HG03469 (cell line): ENCODE results near the gene MRPL27.

Source experiments
- ATAC-seq: cut with Tn5 transposase; IDR thresholded peaks from one replicate; pipeline ENCODE4 v1.9.1; 2021; ENCODE audit warnings: mild to moderate bottlenecking, moderate library complexity, moderate number of reproducible peaks; ENCODE audit not compliant: unreplicated experiment

Gene MRPL27

DNA sequence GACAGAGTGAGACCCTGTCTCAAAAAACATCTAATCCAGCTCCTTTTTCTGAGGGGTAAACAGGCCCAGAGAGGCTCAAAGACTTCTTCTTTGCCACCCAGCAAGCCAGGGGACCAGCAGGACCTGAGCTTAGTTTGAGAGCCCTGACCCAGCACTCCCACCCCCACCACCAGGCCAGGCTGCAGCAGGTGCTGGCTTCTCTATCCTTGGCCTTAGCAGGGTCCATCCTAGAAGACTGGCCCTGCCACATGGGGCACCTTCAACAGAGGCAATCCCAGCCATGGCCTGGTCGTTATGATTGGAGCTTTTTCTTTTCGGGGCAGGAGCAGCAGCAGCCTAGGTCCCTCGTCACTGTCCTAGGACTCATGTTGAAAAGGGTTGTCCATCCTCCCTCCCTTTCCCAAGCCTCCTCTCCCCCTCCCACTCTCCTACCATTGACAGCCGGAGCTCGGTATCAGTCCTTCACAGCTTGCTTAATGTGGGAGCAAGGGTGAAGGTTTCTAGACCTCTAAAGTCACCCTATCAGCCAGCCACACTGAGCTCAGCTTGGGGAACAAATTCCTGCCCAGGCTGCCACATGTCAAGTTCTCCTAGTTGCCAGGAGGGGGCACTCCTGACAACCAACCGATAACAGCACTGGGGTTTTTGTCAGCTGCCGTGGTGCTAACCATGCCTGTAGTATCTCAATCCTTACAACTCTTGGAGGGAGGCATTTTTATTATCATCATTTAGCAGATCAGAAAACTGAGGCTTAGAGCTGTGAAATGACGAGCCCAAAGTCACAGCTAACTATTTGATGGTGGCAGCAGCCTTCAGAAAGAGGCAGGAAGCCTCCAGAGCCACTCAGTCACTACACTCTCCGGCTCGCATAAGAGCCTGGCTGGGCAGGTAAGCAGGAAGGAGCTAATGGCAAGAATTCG is 11.2 kb downstream of the MRPL27 start:
- no peak for ATAC-seq

DNA sequence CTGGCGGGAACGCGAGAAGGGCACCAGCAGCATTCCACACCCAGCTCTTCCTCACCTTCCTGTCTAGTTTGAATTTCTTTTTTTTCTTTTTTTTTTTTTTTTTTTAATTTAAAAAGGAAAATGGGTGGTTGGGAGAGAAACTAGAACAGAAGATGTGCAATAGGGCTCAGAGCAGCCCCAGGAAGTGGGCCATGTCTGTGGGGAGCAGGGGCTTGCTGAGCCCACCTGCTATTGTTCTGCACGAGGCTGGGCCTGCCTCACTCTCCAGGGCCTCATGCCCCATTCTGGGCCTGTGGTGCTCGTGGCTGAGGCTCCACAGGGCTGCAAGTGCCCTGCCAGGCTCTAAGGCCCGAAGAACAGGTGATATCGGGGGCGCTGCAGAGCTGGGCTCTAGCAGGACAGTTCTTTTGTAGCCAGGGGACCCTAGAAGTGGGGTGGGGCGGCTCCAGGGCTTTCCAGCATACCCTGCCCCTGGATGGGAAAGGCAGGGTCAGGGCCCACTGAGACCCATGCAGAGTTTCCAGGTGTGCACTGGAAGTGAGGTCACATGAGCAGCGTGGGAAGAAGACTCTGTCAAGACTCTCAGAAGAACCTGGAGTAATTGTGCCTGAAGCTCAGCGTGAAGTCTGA is 12.4 kb downstream of the MRPL27 start:
- ATAC-seq, result no peak

DNA sequence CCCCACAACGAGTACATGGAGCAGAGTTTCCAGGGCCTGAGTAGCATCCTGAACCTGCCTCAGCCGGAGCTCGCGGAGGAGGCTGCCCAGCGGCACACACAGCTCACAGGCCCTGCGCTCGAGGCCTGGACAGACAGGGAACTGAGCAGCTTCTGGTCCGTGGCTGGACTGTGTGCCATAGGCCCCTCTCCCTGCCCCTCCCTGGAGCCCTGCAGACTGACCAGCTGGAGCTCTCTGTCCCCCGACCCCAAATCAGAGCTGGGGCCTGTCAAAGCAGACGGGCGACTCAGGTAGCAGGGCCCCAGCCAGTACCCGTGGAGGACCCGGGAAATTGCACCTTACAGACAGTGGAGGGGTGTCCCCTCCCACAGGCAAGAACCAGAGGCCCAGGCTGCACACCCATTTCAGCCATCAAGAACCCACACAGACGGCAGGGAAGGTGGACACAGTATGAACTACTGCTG is 13.0 kb downstream of the MRPL27 start:
- no peak for ATAC-seq

DNA sequence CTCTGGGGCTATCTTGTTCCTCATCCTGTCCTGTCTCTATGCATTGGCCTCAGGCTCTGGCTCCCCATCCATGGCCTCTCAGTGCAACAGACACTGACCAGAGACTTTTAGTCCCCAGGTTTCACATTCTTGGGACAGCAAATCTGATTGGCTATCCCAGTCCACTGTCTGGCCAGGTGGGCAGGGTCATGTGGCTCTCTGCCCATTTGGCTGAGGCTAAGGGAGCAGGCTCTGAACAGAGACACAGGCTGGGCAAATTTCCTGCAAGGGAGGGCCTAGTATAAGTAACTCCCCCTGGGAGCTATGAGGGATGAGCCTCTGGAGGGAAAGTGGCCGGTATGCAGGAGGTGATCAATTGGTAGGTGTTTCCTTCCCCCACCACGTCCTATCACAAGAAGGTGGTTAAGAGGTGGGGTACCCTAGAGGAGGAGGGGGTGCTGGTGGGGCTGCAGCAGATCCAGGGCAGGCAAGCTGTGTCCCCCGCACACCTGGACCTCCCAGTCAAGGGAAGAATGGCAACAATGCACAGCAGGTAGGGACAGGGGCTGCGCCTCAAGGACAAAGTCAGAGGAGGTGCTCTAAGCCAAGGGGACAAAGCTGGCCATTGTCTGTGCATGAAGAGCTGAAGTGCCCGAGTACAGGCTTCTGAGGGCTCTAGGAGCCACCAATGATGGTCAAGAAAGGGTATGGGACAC is 13.8 kb downstream of the MRPL27 start:
- ATAC-seq, result no peak

DNA sequence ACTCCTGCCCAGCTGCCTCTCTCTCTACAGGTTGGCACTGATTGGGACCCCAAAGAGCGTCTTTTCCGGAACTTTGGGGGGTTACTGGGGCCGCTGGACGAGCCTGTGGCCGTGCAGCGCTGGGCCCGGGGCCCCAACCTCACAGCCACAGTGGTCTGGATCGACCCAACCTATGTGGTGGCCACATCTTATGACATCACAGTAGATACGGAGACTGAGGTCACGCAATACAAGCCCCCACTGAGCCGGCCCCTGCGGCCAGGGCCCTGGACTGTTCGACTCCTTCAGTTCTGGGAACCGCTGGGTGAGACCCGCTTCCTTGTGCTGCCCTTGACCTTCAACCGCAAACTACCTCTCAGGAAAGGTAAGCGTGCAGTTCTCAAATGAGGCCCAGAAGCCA is 14.8 kb downstream of the MRPL27 start:
- ATAC-seq, result no peak

DNA sequence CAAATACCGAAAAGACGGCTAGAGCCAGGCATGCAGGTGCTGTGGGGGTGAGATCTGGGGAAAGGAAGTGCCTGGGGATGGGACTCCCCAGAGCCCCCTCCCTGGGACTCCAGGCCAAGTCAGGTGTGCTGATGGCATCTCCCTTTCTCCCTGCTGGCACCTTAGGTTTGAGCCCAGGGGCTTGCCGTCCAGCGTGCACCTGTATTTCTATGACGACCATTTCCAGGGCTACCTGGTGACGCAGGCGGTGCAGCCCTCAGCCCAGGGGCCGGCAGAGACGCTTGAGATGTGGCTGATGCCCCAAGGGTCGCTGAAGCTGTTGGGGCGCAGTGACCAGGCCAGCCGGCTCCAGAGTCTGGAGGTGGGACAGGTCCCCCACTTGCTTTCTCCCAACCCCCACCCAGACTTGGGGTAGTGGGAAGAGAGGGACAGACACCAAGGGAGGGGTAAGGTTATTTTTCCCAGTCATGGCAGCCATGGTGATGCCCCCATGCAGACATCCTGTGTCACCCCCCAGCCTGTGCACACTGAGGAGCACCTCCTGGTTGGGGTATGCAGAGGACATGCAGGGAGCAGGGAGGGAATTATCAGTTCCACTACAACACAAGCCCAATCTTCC is 16.0 kb downstream of the MRPL27 start:
- ATAC-seq, result no peak

DNA sequence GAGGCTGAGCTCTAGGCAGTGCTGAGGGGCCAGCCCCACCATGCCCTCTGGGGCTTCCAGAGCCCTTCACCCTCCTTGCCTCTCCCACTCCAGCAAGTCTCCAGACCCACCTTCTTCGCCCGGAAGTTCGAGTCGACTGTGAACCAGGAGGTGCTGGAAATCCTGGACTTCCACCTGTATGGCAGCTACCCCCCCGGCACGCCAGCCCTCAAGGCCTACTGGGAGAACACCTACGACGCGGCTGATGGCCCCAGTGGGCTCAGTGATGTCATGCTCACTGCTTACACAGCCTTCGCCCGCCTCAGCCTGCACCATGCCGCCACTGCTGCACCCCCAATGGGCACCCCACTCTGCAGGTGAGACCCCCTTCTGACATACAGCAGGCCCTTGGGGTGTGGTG is 16.6 kb downstream of the MRPL27 start:
- ATAC-seq, result no peak

DNA sequence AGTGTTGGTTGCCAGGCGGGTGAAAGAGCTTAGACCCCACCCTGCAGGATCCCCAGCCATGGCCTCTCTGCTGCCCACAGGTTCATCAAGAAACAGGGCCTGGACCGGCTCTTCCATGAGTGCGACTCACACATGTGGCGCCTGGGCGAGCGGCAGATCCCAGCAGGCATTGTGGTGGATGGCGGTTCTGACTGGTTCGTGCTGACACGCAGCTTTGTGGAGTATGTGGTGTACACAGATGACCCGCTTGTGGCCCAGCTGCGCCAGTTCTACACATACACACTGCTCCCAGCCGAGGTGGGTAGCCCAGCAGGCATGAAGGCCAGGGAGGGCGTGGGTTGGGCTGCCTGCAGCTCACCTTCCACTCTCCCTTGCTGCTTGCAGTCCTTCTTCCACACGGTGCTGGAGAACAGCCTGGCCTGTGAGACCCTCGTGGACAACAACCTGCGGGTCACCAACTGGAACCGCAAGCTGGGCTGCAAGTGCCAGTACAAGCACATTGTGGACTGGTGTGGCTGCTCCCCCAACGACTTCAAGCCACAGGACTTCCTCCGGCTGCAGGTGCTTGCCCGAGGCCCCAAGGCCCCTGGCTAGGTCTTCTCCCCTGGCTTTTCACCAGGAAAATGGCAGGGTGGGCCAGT is 17.2 kb downstream of the MRPL27 start:
- ATAC-seq, result no peak

DNA sequence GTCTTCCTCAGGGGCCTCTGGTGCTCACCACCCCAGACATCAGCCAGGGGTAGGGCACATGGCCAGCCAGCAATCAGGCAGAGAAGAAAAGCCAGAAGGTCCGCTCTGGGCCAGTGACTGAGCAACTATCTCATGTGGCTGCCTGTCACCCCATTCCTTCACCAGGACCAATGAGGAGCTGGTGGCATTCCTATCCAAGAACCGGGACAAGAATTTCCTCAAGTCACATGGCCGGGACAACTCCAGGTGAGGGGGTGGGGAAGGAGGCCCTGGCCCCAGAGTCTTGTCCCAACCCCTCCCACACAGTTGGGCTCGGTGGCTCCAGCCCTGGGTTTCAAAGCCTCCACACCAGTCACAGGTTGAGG is 17.7 kb downstream of the MRPL27 start:
- no peak for ATAC-seq

DNA sequence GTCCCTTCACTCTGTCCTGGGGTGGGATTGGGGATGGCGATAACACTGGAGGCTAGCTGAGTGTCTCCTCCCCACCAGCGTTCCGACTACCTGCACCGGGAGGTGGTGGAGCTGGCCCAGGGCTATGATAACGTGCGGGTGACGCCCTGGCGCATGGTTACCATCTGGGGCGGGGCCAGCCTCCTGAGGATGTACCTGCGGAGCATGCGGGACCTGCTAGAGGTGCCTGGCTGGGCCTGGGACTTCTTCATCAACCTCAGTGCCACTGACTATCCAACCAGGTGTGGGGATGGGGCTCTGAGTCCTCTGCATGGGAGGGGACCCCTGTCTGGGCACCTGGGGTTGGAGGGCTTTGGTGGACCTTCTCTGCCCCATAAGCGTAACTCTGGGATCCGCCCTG is 18.2 kb downstream of the MRPL27 start:
- ATAC-seq, result no peak

DNA sequence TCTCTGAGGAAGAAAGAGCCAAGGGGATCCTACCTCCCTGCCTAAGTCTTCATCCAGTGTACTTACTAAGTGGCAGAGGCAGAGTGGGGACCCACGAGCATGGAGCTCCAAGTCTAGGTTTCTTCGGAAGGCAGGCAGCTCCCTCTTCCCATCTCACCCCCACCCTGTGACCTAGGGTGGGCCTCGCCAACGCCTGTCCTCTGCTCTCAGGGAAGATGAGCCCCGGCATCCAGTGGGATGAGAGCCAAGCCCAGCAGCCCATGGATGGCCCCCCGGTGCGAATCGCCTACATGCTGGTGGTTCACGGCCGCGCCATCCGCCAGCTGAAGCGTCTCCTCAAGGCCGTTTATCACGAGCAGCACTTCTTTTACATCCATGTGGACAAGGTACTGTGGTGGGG is 18.8 kb downstream of the MRPL27 start:
- ATAC-seq, result no peak

DNA sequence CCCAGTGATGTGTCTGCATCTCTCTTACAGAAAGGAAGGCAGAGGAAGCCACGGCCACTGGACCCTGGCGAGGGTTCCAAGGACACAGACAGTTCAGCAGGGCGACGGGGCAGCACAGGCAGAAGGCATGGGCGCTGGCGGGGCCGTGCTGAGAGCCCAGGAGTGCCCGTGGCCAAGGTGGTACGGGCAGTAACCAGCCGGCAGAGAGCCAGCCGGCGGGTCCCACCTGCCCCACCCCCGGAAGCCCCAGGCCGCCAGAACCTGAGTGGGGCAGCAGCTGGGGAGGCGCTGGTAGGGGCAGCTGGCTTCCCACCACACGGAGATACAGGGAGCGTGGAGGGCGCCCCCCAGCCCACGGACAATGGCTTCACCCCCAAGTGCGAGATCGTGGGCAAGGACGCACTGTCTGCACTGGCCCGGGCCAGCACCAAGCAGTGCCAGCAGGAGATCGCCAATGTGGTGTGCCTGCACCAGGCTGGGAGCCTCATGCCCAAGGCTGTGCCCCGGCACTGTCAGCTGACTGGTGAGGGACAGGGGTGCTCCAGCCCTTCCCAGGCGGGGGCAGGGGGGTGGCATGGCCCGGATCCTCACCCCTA is 19.3 kb downstream of the MRPL27 start:
- no peak for ATAC-seq

DNA sequence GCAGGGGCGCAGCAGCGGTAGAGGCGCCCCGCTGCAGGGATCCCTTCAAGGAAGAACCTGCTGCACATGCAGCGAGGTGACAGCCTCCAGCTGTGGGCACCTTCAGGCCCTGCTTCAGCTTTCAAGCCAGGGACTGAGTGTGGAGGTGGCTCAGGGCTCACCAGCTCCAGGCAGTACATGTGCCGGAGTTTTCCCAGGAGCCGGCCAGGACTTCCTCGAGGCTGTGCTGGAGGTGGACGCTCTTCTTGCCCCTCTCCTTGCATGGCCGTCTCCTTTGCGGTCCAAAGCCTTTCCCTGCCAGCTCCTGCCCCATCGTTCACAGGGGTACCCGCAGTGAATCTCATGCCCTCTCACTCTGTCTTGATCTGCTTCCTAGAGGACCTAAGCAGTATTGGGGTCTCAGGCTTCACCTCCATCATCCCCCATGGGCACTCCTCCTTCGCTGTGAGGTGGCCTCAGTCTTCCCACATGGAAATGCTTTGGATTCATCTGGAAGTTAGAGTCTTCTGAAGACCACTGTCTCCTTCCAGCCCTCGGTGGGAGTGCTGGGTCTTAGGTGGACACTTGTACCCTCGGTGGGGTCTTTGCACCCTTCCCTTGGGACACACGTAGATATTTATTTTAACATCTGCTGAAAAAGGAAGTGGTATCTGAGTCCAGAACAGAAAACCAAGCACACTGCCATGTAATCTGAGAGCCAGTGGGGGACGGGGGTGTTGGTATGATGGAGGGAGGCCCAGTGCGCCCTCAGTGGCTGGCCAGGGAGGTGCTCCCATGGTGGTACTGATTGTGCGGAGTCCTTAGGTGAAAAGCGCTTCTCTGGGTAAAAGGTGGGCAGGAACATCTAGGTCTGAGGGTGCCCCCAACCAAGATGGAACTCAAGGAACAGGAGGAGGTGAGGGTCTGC is 20.0 kb downstream of the MRPL27 start:
- ATAC-seq, result no peak

DNA sequence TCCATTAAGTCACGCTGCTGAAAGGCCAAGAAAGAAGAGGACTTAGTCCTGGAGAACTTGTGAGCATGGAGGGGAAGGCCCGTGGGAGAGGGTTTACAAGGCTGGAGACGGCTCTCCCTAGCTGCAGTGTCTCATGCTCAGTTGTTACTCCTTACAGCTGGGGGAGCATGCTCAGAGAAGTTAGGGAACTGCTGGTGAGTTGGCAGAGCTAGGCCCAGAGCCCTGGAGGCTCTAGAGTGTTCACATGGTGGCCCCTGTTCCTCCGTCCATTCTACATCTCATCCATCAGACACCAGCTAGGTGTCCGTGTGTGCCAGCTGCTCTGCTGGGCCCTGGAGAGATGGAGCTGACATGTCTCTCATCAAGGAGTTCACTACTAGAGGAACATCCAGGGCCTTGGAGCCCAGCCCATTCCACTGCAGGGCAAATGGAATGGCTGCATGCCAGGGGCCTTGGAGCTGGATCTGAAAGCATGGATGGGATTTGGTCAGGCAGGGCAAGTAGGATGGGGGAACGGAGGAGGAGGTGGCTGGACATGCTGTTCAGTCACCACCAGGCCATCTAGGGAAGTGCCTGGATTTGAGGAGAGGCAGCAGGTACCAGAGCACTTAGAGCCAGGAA is 20.8 kb downstream of the MRPL27 start:
- ATAC-seq, result no peak

DNA sequence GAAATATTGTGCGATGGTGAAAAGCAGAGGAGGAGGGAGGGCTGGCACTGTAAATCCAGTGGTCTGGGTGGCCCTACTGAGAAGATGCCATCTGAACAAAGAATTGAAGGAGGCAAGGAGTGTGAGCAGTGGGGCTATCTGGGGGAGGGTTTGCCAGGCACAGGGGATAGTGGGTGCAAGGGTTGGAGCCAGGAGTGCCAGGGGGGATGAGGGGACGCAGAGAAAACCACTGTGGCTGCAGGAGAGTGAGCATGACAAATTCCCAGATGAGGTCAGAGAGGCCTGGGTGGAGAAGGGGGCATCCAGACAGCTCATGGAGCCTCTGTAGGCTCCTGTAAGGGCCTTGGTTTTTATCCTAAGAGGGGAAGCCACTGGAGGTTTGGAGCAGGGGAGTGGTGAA is 22.3 kb downstream of the MRPL27 start:
- no peak for ATAC-seq

DNA sequence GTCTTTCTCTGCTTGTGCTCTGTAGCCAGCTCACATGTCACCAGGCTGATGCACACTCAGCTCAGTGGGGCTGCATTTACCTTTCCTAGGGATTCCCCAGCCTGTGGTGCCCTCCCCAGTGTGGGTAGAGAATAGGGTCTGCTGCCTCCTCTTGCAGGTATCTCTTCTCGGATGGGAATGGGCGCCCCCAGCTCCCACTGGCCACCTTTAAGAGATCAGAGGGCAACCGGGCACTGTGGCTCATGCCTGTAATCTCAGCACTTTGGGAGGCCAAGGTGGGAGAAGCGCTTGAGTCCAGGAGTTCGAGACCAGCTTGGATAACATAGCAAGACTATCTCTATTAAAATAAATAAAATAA is 23.8 kb downstream of the MRPL27 start:
- no peak for ATAC-seq

DNA sequence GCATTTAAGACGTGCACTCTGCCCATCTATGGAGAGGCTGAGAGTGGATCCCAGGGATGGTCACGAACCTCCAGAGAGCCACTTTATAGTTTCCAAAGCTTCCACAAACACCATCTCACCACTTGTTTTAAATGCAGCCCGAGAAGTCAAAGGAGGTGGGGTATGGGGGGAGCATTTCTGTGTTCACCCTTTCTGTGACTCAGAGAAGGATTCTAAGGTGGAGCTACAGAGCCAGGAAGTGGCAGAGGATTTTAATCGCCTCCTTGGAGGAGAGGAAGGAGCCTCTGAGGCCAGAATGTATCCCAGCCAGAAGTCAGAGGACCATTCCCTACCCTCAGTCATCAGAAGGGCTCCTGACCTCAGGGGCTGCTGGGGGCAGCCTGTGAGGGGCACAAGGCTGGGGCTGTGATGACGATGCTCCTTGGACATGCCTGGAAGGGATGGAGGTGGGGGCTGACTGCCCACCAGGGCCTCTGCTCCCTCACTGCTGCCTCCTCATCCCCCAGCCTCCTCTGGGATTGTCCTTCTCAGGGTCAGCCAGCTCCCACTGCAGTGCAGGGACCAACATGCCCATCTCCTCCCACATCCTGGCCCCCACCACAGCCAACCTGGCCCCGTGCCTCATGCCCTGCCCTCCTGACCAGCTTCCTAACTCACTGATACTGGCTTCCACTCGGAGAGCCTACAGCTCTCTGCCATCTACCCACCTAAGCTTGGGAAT is 24.3 kb downstream of the MRPL27 start:
- no peak for ATAC-seq

DNA sequence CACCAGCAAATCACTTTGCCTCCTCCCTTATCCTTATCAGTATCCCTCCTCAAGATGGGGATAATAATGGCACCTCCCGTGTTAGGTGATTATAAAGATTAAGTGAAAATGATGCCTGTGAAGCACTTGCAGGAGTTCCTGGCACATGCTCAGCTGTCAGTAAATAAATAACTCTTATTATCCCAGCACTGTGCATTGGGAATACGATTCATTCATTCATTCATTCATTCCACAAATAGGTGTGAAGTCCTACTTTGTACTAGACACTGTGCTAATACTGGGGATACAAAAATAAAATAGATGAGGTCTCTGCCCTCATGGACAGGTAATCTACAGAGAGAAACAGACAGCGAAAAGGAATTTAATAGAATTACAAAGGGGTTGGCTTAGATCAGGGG is 25.1 kb downstream of the MRPL27 start:
- no peak for ATAC-seq
